Prostate gland (tissue), 2 donors: ENCODE results near the gene PIF1. TPM values are rescaled to one million over a fixed set of nuclear protein-coding genes. Genes with fewer than 3 reads are reported as not detected.
A peak's percentile ranks its signal among the peaks of the same experiment; 100 is the strongest.

Source experiments
- DNase-seq: peaks from one replicate; pipeline ENCODE4 v3.0.0-alpha.2; 2019; ENCODE audit warnings: low spot score
- H3K27ac ChIP-seq, 2 donors: fragments of 200-600 bp; sonication (generic); 2 replicates each; pipeline ENCODE4 v1.5.1; 2017 to 2019
- H3K27me3 ChIP-seq: fragments of 200-600 bp; sonication (generic); replicated peaks from 2 replicates; pipeline ENCODE4 v1.5.1; 2019; ENCODE audit not compliant: insufficient read depth
- H3K36me3 ChIP-seq, 2 donors: fragments of 200-600 bp; sonication (generic); 1 replicate in 1 of 2; 2 replicates in 1 of 2; pipeline versions ENCODE4 v1.5.1 to v1.8.1; 2017 to 2019
- H3K4me1 ChIP-seq: fragments of 200-600 bp; sonication (generic); replicated peaks from 2 replicates; pipeline ENCODE4 v1.5.1; 2019
- H3K4me3 ChIP-seq, 2 donors: fragments of 200-600 bp; sonication (generic); 2 replicates each; pipeline ENCODE4 v1.5.1; 2017 to 2019
- H3K9me3 ChIP-seq: fragments of 200-600 bp; sonication (generic); 2 replicates; pipeline ENCODE4 v1.5.1; 2017
- CTCF ChIP-seq, 4 experiments: fragments of 200-600 bp in 2 of 4; fragments of 450-650 bp in 2 of 4; sonication (generic) in 2 of 4; IDR thresholded peaks; 1 replicate in 3 of 4; 2 replicates in 1 of 4; pipeline ENCODE4 v1.5.1; 2016 to 2019; ENCODE audit warnings: antibody characterized with exemption in 4 of 4, mild to moderate bottlenecking in 2 of 4, moderate library complexity in 2 of 4
- POLR2A ChIP-seq: fragments of 450-650 bp; IDR thresholded peaks from one replicate; pipeline ENCODE4 v1.6.1; 2016; ENCODE audit warnings: antibody characterized with exemption, mild to moderate bottlenecking
- POLR2AphosphoS5 ChIP-seq: sonication (generic); formaldehyde crosslinking; IDR thresholded peaks from one replicate; pipeline ENCODE4 v1.6.1; 2017; ENCODE audit warnings: antibody characterized with exemption
- WGBS: methylation state at CpG from one replicate; pipeline ENCODE4 v1.1.5; 2018; 5-methylcytosine and 5-hydroxymethylcytosine counted together
- intact Hi-C: fragments of 100-400 bp; cut with DNase I; formaldehyde crosslinking; loops from one replicate; pipeline ENCODE4 v1.14.2; 2022
- total RNA-seq, 2 donors: library from RNA; depleted of rRNA; stranded (reverse); fragments of >200 nt; gene quantifications; one replicate each; pipeline ENCODE4 v1.1.0, GENCODE V29; 2016

PIF1 gene
- total RNA-seq, 2 donors from 2014 or later = 0.82 to 9.8 TPM

- H3K4me3 ChIP-seq = peak overlapping the region in 1 of 2 donors; percentile 5
- TF ChIP-seq POLR2AphosphoS5 = no peak
- TF ChIP-seq CTCF (IDR thresholded peaks at IDR 0.05) = no peak
- TF ChIP-seq POLR2A = no peak
- H3K4me1 ChIP-seq = peaks cover 12% of the 10 kb centered on the region
- no peaks in the 10 kb centered on the region for H3K36me3 ChIP-seq
- DNase-seq = no peak
- 43% methylated on average over 8 of the region's 8 CpGs for WGBS
- peak overlapping the region; percentile 91 to 93 for H3K27ac ChIP-seq
- H3K27me3 ChIP-seq = no peaks in the 10 kb centered on the region
- intact Hi-C loops = loop anchor here (5.0 kb wide), 3 partner anchors 53 to 143 kb away; partner anchors contain the start of genes ANKDD1A and SPG21
- no peaks in the 10 kb centered on the region for H3K9me3 ChIP-seq
Measured at GRCh38 chr15:64844576-64845145, 19.2 kb upstream of the PIF1 start.

- peak overlapping the region; percentile 91 to 93 for H3K27ac ChIP-seq
- H3K4me3 ChIP-seq = peak overlapping the region; percentile 1 to 5
- no peaks in the 10 kb centered on the region for H3K27me3 ChIP-seq
- H3K4me1 ChIP-seq = peaks cover 12% of the 10 kb centered on the region
- intact Hi-C loops = loop anchor here (5.0 kb wide), 3 partner anchors 53 to 143 kb away; partner anchors contain the start of genes ANKDD1A and SPG21
- H3K9me3 ChIP-seq = no peaks in the 10 kb centered on the region
- WGBS = 68% methylated on average over 4 of the region's 4 CpGs
- DNase-seq = no peak
- no peaks in the 10 kb centered on the region for H3K36me3 ChIP-seq
- TF ChIP-seq CTCF (IDR thresholded peaks at IDR 0.05) (no peak), POLR2AphosphoS5 (no peak), POLR2A (no peak)
Measured at GRCh38 chr15:64843991-64844390, 18.5 kb upstream of the PIF1 start.

GRCh38 chr15:64842986-64843561, 17.6 kb upstream of the PIF1 start:
- TF ChIP-seq POLR2AphosphoS5 (no peak), CTCF (IDR thresholded peaks at IDR 0.05) (no peak), POLR2A (no peak)
- H3K27ac ChIP-seq = peak overlapping the region; percentile 91 to 93

GRCh38 chr15:64842096-64842939, 16.9 kb upstream of the PIF1 start:
- H3K27me3 ChIP-seq = no peaks in the 10 kb centered on the region
- no peak for DNase-seq
- intact Hi-C loops = loop anchor here (5.0 kb wide), 3 partner anchors 55 to 145 kb away; partner anchors contain the start of genes ANKDD1A and SPG21
- TF ChIP-seq CTCF (IDR thresholded peaks at IDR 0.05) = no peak
- TF ChIP-seq POLR2AphosphoS5 = no peak
- no peak for TF ChIP-seq POLR2A
- H3K36me3 ChIP-seq = no peaks in the 10 kb centered on the region
- H3K27ac ChIP-seq = peak overlapping the region; percentile 91 to 93
- 12% methylated on average over 26 of the region's 26 CpGs for WGBS
- H3K4me3 ChIP-seq = peak overlapping the region; percentile 91 to 96
- H3K4me1 ChIP-seq = peaks cover 12% of the 10 kb centered on the region
- no peaks in the 10 kb centered on the region for H3K9me3 ChIP-seq

More at GRCh38 chr15:64842986-64843561, 17.6 kb upstream of the PIF1 start:
- Histone ChIP-seq H3K4me1 (peaks cover 12% of the 10 kb centered on the region), H3K36me3 (no peaks in the 10 kb centered on the region), H3K27me3 (no peaks in the 10 kb centered on the region), H3K9me3 (no peaks in the 10 kb centered on the region), H3K4me3 (peak overlapping the region; percentile 91 to 96)
- intact Hi-C loops = loop anchor here (5.0 kb wide), 3 partner anchors 54 to 144 kb away; partner anchors contain the start of genes ANKDD1A and SPG21
- WGBS = 46% methylated on average over 7 of the region's 7 CpGs
- no peak for DNase-seq
